BJ (cell line): ENCODE data around the gene CPNE7. TPM values are rescaled to one million over a fixed set of nuclear protein-coding genes. Genes with fewer than 3 reads are reported as not detected.

Experiments
- CTCF ChIA-PET: fragments of 350-600 bp; formaldehyde crosslinking; extraction: SDS; loops from one replicate; lab custom pipeline; 2021; ENCODE audit warnings: antibody characterized with exemption, inconsistent platforms; lab: Yijun Ruan, JAX
- POLR2A ChIA-PET: fragments of 300-600 bp; sonication (Branson Sonifier 250); formaldehyde crosslinking; extraction: SDS; loops from one replicate; lab custom pipeline; 2021; ENCODE audit warnings: antibody characterized with exemption; lab: Charles Lee
- DNase-seq: peaks from one replicate; pipeline ENCODE4 v3.0.0-alpha.2; 2011; ENCODE audit warnings: low read depth
- H3K27me3 ChIP-seq: 2 replicates; pipeline ENCODE4 v1.6.0; 2011; ENCODE audit warnings: low read length; ENCODE audit not compliant: control insufficient read depth, insufficient read depth
- H3K36me3 ChIP-seq: 2 replicates; pipeline ENCODE4 v1.5.1; 2011; ENCODE audit warnings: low read length; ENCODE audit not compliant: control insufficient read depth, insufficient read depth
- H3K4me3 ChIP-seq: 2 replicates; pipeline ENCODE4 v1.5.1; 2011; ENCODE audit warnings: low read depth, mild to moderate bottlenecking, control low read depth, low read length
- CTCF ChIP-seq: IDR thresholded peaks from 2 replicates; pipeline ENCODE4 v1.5.1; 2011; ENCODE audit warnings: low read depth, mild to moderate bottlenecking, control low read depth, inconsistent platforms, low read length, moderate library complexity; ENCODE audit not compliant: insufficient read depth
- polyA plus RNA-seq: library from polyadenylated mRNA; depleted of rRNA; stranded (reverse); fragments of >200 nt; gene quantifications from 2 replicates; pipeline ENCODE4 v1.2.3, GENCODE V29; 2011

CPNE7 gene
- polyA plus RNA-seq, 1 experiment = 7.1 TPM

GRCh38 chr16:89534252-89534756 is 41.3 kb upstream of the CPNE7 start:
- POLR2A ChIA-PET = no interaction called here
- DNase-seq = no peak
- Histone ChIP-seq H3K27me3 (no peaks in the 10 kb centered on the region), H3K36me3 (peaks cover 49% of the 10 kb centered on the region), H3K4me3 (no peak overlapping the region)
- CTCF ChIA-PET = no interaction called here
- TF ChIP-seq CTCF = no peak

- H3K36me3 ChIP-seq = peaks cover 39% of the 10 kb centered on the region
- POLR2A ChIA-PET = no interaction called here
- H3K27me3 ChIP-seq = no peaks in the 10 kb centered on the region
- no peak overlapping the region for H3K4me3 ChIP-seq
- DNase-seq = no peak
- TF ChIP-seq CTCF = no peak
- CTCF ChIA-PET = no interaction called here
Measured at GRCh38 chr16:89536371-89536770, 39.2 kb upstream of the CPNE7 start.

GRCh38 chr16:89536886-89537548 is 38.5 kb upstream of the CPNE7 start:
- Histone ChIP-seq H3K27me3 (no peaks in the 10 kb centered on the region), H3K36me3 (peaks cover 36% of the 10 kb centered on the region), H3K4me3 (no peak overlapping the region)
- DNase-seq = no peak
- TF ChIP-seq CTCF = no peak
- POLR2A ChIA-PET = no interaction called here
- CTCF ChIA-PET = interaction anchor here (0.7 kb wide), 1 partner anchor 12 kb away, joined by 3 read pairs; no protein-coding TSS in a partner anchor

GRCh38 chr16:89537549-89537925 is 38.0 kb upstream of the CPNE7 start:
- Histone ChIP-seq H3K27me3 (no peaks in the 10 kb centered on the region), H3K36me3 (peaks cover 33% of the 10 kb centered on the region), H3K4me3 (no peak overlapping the region)
- ChIA-PET POLR2A (no interaction called here), CTCF (interaction anchor here (0.7 kb wide), 1 partner anchor 13 kb away, joined by 3 read pairs; no protein-coding TSS in a partner anchor)
- TF ChIP-seq CTCF = no peak
- no peak for DNase-seq

GRCh38 chr16:89538286-89538685 is 37.3 kb upstream of the CPNE7 start:
- CTCF ChIA-PET = no interaction called here
- Histone ChIP-seq H3K27me3 (no peaks in the 10 kb centered on the region), H3K36me3 (peaks cover 33% of the 10 kb centered on the region), H3K4me3 (no peak overlapping the region)
- no peak for DNase-seq
- no peak for TF ChIP-seq CTCF
- POLR2A ChIA-PET = no interaction called here
